ENCODE measurements around the gene RD3L. TPM values are rescaled to one million over a fixed set of nuclear protein-coding genes. Genes with fewer than 3 reads are reported as not detected.

RD3L gene
- polyA plus RNA-seq, 1 donor (not counting 4 experiments of a cell fraction or from before 2014, with no cell fraction given): not detected

DNA sequence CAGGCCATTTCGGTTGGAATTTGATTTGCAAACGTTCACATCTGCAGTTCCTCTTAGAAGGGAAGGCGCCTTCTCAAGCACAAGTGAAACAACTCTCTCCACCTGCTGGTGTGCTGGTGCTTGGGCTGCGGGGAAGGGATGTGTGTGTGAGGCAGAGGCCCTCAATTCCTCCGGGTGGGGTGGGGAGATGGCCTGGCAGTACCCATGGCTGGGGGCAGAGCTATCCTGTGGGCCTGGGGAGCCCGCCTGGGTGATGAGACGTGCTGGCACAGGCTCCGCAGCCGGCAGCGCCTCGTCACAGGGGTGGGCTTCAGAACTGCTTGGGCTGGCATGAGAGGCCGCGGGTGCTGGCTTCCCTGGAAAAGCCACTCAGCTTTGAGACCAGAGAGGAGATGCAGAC, 43.0 kb downstream of the RD3L start:
- Histone ChIP-seq H3K79me2 (ENCODE audit: control insufficient read depth, insufficient read depth, low read length) (no peaks in the 10 kb centered on the region), H3K4me3 (ENCODE audit: control insufficient read depth in 2 of 3, extremely low read depth in 1 of 3, insufficient read depth in 2 of 3, low read depth in 1 of 3, low read length in 3 of 3) (no peak overlapping the region), H3K27me3 (ENCODE audit: control insufficient read depth, extremely low read depth, insufficient read depth, low read length) (no peaks in the 10 kb centered on the region), H3K4me2 (ENCODE audit: control insufficient read depth, extremely low read depth, insufficient read depth, low read depth, low read length) (no peak overlapping the region), H3K27ac (ENCODE audit: control insufficient read depth, insufficient read depth, low read length) (no peak overlapping the region), H2AFZ (ENCODE audit: control insufficient read depth, low read length) (no peak overlapping the region), H3K9ac (ENCODE audit: control insufficient read depth, extremely low read depth, insufficient read depth, low read length) (no peak overlapping the region), H3K36me3 (ENCODE audit: control insufficient read depth in 2 of 2, extremely low read depth in 1 of 2, insufficient read depth in 2 of 2, low read length in 2 of 2) (no peaks in the 10 kb centered on the region), H4K20me1 (ENCODE audit: control insufficient read depth, extremely low read depth, insufficient read depth, low read length) (no peaks in the 10 kb centered on the region), H3K9me3 (ENCODE audit: control insufficient read depth, low read depth, low read length) (no peaks in the 10 kb centered on the region), H3K4me1 (ENCODE audit: control insufficient read depth, extremely low read depth, insufficient read depth, low read length) (peaks cover 11% of the 10 kb centered on the region), H3K9me1 (ENCODE audit: control insufficient read depth, extremely low read depth, insufficient read depth, low read length) (no peaks in the 10 kb centered on the region)
- dilution Hi-C loops (cut with MboI; ENCODE audit: extremely low pct_ligation_motif_present, low sequenced_read_pairs): no loop called here
- DNase-seq (ENCODE audit: low read depth, low spot score) (no peak), FAIRE-seq (no peak)
- no peak for TF ChIP-seq EZH2 (IDR thresholded peaks at IDR 0.05; ENCODE audit: low read length)
- TF ChIP-seq, protein P1, sequence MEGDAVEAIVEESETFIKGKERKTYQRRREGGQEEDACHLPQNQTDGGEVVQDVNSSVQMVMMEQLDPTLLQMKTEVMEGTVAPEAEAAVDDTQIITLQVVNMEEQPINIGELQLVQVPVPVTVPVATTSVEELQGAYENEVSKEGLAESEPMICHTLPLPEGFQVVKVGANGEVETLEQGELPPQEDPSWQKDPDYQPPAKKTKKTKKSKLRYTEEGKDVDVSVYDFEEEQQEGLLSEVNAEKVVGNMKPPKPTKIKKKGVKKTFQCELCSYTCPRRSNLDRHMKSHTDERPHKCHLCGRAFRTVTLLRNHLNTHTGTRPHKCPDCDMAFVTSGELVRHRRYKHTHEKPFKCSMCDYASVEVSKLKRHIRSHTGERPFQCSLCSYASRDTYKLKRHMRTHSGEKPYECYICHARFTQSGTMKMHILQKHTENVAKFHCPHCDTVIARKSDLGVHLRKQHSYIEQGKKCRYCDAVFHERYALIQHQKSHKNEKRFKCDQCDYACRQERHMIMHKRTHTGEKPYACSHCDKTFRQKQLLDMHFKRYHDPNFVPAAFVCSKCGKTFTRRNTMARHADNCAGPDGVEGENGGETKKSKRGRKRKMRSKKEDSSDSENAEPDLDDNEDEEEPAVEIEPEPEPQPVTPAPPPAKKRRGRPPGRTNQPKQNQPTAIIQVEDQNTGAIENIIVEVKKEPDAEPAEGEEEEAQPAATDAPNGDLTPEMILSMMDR (optimal IDR thresholded peaks at IDR 0.05 in 1 of 3, IDR thresholded peaks at IDR 0.05 in 1 of 3, conservative IDR thresholded peaks at IDR 0.05 in 1 of 3; ENCODE audit: extremely low read depth in 1 of 3, insufficient read depth in 2 of 3, low read length in 3 of 3): no peak

GRCh38 chr14:103898711-103899110, 43.6 kb downstream of the RD3L start:
- TF ChIP-seq, protein P1 (optimal IDR thresholded peaks at IDR 0.05 in 1 of 3, IDR thresholded peaks at IDR 0.05 in 1 of 3, conservative IDR thresholded peaks at IDR 0.05 in 1 of 3; ENCODE audit: extremely low read depth in 1 of 3, insufficient read depth in 2 of 3, low read length in 3 of 3): no peak
- TF ChIP-seq EZH2 (IDR thresholded peaks at IDR 0.05; ENCODE audit: low read length): no peak
- H3K79me2 ChIP-seq (ENCODE audit: control insufficient read depth, insufficient read depth, low read length): no peaks in the 10 kb centered on the region
- no peak overlapping the region for H3K4me2 ChIP-seq (ENCODE audit: control insufficient read depth, extremely low read depth, insufficient read depth, low read depth, low read length)
- DNase-seq (ENCODE audit: low read depth, low spot score) (no peak), FAIRE-seq (no peak)
- no peak overlapping the region for H3K9ac ChIP-seq (ENCODE audit: control insufficient read depth, extremely low read depth, insufficient read depth, low read length)
- H3K4me3 ChIP-seq (ENCODE audit: control insufficient read depth in 2 of 3, extremely low read depth in 1 of 3, insufficient read depth in 2 of 3, low read depth in 1 of 3, low read length in 3 of 3): no peak overlapping the region
- peaks cover 11% of the 10 kb centered on the region for H3K4me1 ChIP-seq (ENCODE audit: control insufficient read depth, extremely low read depth, insufficient read depth, low read length)
- H3K9me3 ChIP-seq (ENCODE audit: control insufficient read depth, low read depth, low read length): no peaks in the 10 kb centered on the region
- dilution Hi-C loops (cut with MboI; ENCODE audit: extremely low pct_ligation_motif_present, low sequenced_read_pairs): no loop called here
- H4K20me1 ChIP-seq (ENCODE audit: control insufficient read depth, extremely low read depth, insufficient read depth, low read length): no peaks in the 10 kb centered on the region
- no peaks in the 10 kb centered on the region for H3K27me3 ChIP-seq (ENCODE audit: control insufficient read depth, extremely low read depth, insufficient read depth, low read length)
- H3K27ac ChIP-seq (ENCODE audit: control insufficient read depth, insufficient read depth, low read length): no peak overlapping the region
- H3K9me1 ChIP-seq (ENCODE audit: control insufficient read depth, extremely low read depth, insufficient read depth, low read length): no peaks in the 10 kb centered on the region
- no peaks in the 10 kb centered on the region for H3K36me3 ChIP-seq (ENCODE audit: control insufficient read depth in 2 of 2, extremely low read depth in 1 of 2, insufficient read depth in 2 of 2, low read length in 2 of 2)
- H2AFZ ChIP-seq (ENCODE audit: control insufficient read depth, low read length): no peak overlapping the region

Data from keratinocyte (primary cell).